Activated naive CD8-positive, alpha-beta T cell treated with anti-CD3 and anti-CD28 coated beads, Interleukin-2, amount 50 U/mL, for 24 hours (primary cell): ENCODE data around the gene PDGFC.
A peak's percentile ranks its signal among the peaks of the same experiment; 100 is the strongest.
"Not testable (repeated sequence)": the region's sequence is repeated elsewhere in the genome, so short reads cannot be mapped to it uniquely, and the experiment has no call there.

Source experiments
- ATAC-seq: fragments of 150-1000 bp; cut with Tn5 transposase; one replicate; pipeline ENCODE4 v1.10.0; 2021
- DNase-seq: peaks from one replicate; pipeline ENCODE4 v3.0.0; 2021
- H3K27ac Mint-ChIP-seq: one replicate; pipeline ENCODE4 v1.8.0; 2021; ENCODE audit warnings: mild to moderate bottlenecking, mixed read lengths
- H3K27me3 Mint-ChIP-seq: one replicate; pipeline ENCODE4 v1.8.0; 2021; ENCODE audit warnings: mixed read lengths
- H3K36me3 Mint-ChIP-seq: one replicate; pipeline ENCODE4 v1.8.0; 2021; ENCODE audit warnings: low read depth, mixed read lengths
- H3K4me1 Mint-ChIP-seq: one replicate; pipeline ENCODE4 v1.8.0; 2021; ENCODE audit warnings: mixed read lengths
- H3K4me3 Mint-ChIP-seq: one replicate; pipeline ENCODE4 v1.8.0; 2021; ENCODE audit warnings: mild to moderate bottlenecking, moderate library complexity, mixed read lengths
- H3K9me3 Mint-ChIP-seq: one replicate; pipeline ENCODE4 v1.8.0; 2021; ENCODE audit warnings: mixed read lengths

Gene PDGFC

DNA sequence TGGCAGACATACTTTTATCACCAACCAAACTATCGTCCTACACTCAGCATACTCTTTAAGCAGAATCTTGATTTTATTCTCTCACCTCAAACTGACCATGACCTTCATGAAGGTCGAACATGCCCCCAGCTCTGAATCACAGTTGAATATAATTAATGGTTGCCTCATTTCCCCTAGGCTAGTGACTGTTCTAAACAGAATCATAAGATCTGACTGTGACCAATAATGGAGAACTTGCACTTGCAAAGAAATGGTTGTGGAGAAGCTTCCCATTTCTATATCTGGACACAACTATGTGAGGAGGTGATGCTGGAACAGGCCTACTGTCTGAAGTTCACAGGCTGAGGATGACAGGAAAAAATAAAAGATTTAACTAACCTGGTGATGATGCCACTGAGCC is 85.1 kb downstream of the PDGFC start:
- H3K4me1 Mint-ChIP-seq: no peaks in the 10 kb centered on the region
- no peaks in the 10 kb centered on the region for H3K27me3 Mint-ChIP-seq
- H3K36me3 Mint-ChIP-seq: no peaks in the 10 kb centered on the region
- H3K4me3 Mint-ChIP-seq: no peak overlapping the region
- ATAC-seq (no peak), DNase-seq (no peak)
- no peak overlapping the region for H3K27ac Mint-ChIP-seq
- no peaks in the 10 kb centered on the region for H3K9me3 Mint-ChIP-seq

DNA sequence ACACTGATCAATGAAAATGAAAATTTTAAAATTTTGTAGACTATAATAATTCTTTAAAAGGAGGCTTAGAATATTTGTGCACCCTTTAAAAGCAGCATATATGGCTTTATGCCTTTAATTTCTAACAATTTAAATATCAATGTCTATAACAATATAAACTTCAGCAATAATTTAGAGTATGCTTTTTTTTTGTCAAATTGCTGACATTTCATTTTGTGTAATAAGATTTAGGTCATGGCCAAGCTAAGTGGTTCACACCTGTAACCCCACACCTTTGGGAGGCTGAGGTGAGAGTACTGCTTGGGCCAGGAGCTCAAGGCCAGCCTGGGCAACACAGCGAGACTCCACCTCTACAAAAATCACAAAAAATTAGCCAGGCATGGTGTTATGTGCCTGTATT is 86.2 kb downstream of the PDGFC start:
- no peak for ATAC-seq
- no peaks in the 10 kb centered on the region for H3K9me3 Mint-ChIP-seq

DNA sequence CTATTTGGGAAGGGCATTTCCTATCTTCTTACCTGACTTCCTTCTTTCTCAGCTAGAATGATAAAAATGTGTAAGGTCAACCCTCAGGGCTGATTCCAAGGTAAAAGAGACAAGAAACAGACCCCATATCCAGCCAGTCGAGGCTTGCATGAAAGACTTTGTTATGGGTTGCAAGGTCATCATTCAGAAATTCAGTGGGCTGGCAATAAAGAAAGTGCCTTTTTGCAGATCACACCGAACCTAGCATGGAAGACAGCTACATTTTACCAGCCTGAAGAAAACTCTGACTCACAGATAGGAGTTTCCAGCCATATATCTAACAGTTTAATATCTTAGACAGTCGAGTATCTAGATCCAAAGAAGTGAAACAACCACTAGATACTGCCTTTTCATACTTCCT is 87.4 kb downstream of the PDGFC start:
- Mint-ChIP-seq H3K4me1 (no peaks in the 10 kb centered on the region), H3K4me3 (no peak overlapping the region), H3K36me3 (no peaks in the 10 kb centered on the region), H3K9me3 (no peaks in the 10 kb centered on the region), H3K27me3 (no peaks in the 10 kb centered on the region), H3K27ac (no peak overlapping the region)
- DNase-seq: no peak
- no peak for ATAC-seq

More for the DNA sequence above, 86.2 kb downstream of the PDGFC start:
- Mint-ChIP-seq H3K36me3 (no peaks in the 10 kb centered on the region), H3K4me1 (no peaks in the 10 kb centered on the region), H3K27me3 (no peaks in the 10 kb centered on the region), H3K27ac (no peak overlapping the region), H3K4me3 (no peak overlapping the region)
- no peak for DNase-seq

DNA sequence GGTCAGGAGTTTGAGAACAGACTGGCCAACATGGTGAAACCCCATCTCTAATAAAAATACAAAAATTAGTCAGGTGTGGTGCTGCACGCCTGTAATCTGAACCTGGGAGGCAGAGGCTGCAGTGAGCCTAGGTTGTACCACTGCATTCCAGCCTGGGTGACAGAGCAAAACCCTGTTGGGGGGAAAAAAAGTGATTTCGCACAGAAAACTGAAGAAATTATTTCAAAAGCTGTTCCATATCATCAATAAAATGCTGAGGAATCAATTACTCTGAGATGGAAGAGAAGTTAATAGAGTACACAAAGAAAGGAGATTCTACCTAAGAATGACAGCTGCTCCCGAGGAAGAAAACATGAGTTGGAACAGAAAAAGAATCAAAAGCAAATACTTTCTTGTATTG is 95.9 kb downstream of the PDGFC start:
- Mint-ChIP-seq H3K36me3 (no peaks in the 10 kb centered on the region), H3K4me1 (no peaks in the 10 kb centered on the region), H3K27ac (no peak overlapping the region), H3K9me3 (peaks cover 4% of the 10 kb centered on the region), H3K27me3 (no peaks in the 10 kb centered on the region), H3K4me3 (no peak overlapping the region)
- DNase-seq (no peak), ATAC-seq (no peak)

DNA sequence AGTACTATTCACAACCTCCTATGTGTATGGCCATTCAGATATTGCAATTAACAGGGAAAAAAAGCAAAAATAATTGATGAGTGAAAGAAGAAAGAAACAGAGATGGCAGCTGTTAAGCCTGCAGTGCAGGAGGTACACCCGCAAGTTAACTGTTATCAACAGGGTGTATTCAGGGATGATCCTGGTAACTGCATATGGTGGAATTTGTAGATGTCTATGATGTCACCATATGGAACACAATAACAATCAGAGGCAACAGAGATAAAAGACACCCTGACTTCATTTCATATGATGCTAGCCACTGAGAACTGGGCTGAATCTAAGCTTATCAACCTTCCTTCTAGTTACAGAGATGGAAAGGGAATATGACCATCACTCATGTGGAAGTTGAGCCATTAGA is 96.5 kb downstream of the PDGFC start:
- no peak overlapping the region for H3K27ac Mint-ChIP-seq
- no peak for ATAC-seq
- no peaks in the 10 kb centered on the region for H3K36me3 Mint-ChIP-seq

DNA sequence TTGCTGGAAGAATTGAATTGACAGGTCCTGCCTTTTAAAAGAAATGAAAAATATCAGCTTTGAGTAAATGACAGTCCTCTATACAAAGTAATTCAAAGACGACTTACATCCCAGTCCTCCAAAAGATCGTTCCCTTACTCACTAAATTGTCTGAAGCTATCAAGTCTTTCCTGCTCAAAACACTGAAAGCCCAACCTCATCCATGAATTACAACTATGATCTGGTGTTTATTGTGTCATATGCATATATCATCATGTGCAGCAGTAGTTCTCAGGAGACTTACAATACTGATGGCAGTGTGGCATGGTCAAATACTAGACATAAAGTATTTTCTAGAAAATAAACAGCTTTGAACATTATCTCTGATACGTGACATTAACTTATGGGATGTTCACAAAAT is 97.8 kb downstream of the PDGFC start:
- ATAC-seq (no peak), DNase-seq (no peak)
- Mint-ChIP-seq H3K4me3 (no peak overlapping the region), H3K27ac (no peak overlapping the region), H3K27me3 (no peaks in the 10 kb centered on the region), H3K36me3 (no peaks in the 10 kb centered on the region), H3K9me3 (peaks cover 4% of the 10 kb centered on the region), H3K4me1 (no peaks in the 10 kb centered on the region)

More for the DNA sequence above, 96.5 kb downstream of the PDGFC start:
- peaks cover 4% of the 10 kb centered on the region for H3K9me3 Mint-ChIP-seq
- H3K4me3 Mint-ChIP-seq: no peak overlapping the region
- no peak for DNase-seq
- H3K27me3 Mint-ChIP-seq: no peaks in the 10 kb centered on the region
- H3K4me1 Mint-ChIP-seq: no peaks in the 10 kb centered on the region

DNA sequence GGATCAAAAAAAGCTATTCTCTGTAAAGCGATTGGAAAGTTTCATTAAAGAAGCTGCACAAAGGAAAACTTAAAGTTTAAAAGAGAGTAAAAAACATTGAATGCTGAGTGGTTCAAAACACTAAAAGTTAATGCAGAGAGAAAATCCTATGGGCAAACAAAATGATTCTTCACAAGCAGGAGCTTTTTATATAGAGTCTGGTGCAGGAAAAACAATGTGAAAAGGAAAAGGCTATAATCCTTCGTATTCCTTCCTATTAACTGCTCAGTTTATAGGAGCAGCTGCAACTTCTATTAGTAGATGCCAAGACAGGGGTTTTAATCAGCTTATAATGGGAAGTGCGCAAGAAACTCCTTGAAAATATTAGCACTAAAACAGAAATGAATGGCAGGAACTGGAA is 100.7 kb downstream of the PDGFC start:
- no peaks in the 10 kb centered on the region for H3K27me3 Mint-ChIP-seq
- ATAC-seq (no peak), DNase-seq (no peak)
- H3K4me3 Mint-ChIP-seq: no peak overlapping the region
- H3K27ac Mint-ChIP-seq: no peak overlapping the region
- H3K4me1 Mint-ChIP-seq: no peaks in the 10 kb centered on the region
- no peaks in the 10 kb centered on the region for H3K9me3 Mint-ChIP-seq
- H3K36me3 Mint-ChIP-seq: no peaks in the 10 kb centered on the region

DNA sequence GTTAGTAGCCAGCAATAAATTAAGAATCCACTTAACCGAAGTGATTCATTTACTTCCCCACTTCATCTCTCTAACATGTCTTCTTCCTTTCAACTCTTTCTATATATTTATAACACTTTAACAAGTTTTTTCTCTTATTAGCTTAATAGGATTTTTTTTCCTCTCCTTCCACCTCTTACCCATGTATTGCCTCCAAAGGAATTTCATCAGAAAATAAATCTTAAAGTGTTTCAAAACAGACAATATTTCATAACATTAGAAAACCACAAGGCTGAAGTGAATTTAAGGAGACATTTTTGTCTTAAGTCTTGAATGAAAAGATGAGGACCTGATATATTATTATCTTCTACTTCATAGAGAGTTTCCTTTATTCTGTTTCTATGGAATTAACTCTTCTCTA is 101.5 kb downstream of the PDGFC start:
- no peak overlapping the region for H3K4me3 Mint-ChIP-seq
- H3K9me3 Mint-ChIP-seq: no peaks in the 10 kb centered on the region
- H3K27me3 Mint-ChIP-seq: no peaks in the 10 kb centered on the region
- no peak overlapping the region for H3K27ac Mint-ChIP-seq
- ATAC-seq: no peak
- DNase-seq: no peak
- H3K4me1 Mint-ChIP-seq: no peaks in the 10 kb centered on the region
- H3K36me3 Mint-ChIP-seq: no peaks in the 10 kb centered on the region

DNA sequence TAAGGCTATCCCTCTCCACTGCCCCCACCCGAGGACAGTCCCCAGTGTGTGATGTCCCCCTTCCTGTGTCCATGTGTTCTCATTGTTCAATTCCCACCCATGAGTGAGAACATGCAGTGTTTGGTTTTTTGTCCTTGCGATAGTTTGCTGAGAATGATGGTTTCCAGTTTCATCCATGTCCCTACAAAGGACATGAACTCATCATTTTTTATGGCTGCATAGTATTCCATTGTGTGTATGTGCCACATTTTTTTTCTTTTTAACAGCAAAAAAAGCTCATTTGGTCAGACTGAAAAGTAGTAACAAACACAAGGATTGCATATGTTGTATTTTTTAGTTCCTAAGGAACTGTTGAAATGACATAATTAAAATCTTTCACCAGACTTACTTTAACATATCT is 105.5 kb downstream of the PDGFC start:
- not testable (repeated sequence) for ATAC-seq, H3K27ac Mint-ChIP-seq, H3K4me1 Mint-ChIP-seq, H3K4me3 Mint-ChIP-seq, H3K36me3 Mint-ChIP-seq, H3K27me3 Mint-ChIP-seq, H3K9me3 Mint-ChIP-seq, DNase-seq

DNA sequence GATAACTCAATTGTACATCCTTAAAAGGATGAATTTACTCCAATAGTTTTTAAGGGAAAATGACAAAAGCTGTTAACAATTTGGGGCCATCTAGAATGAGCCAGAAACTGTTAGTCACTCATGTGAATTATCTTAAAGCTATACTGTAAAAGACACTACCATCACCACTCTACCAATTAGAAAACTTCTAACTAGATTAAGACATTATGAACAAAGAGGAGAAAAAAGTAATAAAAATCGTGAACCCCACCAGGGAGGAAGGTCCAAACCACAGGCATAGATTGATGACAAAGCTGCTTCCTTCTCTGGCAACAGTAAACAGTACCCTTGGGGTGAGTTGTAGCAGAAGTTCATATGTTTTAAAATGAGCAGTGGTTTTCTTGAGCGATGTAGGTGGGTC is 106.1 kb downstream of the PDGFC start:
- Mint-ChIP-seq H3K4me3 (no peak overlapping the region), H3K36me3 (no peaks in the 10 kb centered on the region), H3K27me3 (no peaks in the 10 kb centered on the region), H3K27ac (no peak overlapping the region), H3K9me3 (no peaks in the 10 kb centered on the region), H3K4me1 (no peaks in the 10 kb centered on the region)
- ATAC-seq: no peak
- no peak for DNase-seq

DNA sequence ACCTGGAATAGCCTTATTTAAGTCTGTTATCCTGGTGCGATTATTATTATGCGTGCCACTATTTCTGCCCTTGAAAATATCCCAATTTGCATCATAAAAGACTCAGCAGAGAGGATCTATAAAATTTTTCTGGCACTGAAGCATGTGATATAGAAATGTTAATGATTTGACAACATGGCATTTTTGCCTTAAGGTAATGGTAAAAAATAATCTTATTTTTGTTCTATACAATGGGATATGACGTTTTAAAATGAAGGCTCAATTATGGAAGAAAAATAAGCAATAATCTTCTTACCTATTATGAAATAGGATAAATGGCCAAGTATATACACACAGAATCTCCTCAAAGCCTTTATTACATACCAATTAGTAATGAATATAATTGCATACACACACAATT is 113.5 kb downstream of the PDGFC start:
- no peak overlapping the region for H3K4me3 Mint-ChIP-seq
- H3K27me3 Mint-ChIP-seq: no peaks in the 10 kb centered on the region
- no peaks in the 10 kb centered on the region for H3K36me3 Mint-ChIP-seq
- ATAC-seq (no peak), DNase-seq (no peak)
- H3K9me3 Mint-ChIP-seq: peaks cover 3% of the 10 kb centered on the region
- no peaks in the 10 kb centered on the region for H3K4me1 Mint-ChIP-seq
- H3K27ac Mint-ChIP-seq: no peak overlapping the region

DNA sequence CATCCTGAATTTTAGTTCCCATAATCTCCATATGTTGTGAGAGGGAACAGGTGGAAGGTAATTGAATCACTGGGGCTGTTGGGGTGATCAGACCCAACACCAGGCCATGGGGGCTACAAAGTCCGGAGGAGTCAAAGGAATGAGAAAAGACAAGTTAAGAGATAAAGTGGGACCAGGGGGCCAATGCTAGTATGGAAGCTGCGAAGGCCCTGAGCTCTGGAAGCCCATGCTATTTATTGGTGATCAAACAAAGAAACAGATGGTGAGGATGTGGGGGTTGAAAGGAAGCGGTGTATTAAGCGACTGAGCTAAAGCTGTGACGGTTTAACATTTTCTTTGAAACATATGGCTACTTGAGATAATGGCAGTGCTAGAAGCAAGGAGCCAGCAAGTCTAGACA is 132.8 kb downstream of the PDGFC start:
- ATAC-seq: no peak
- Mint-ChIP-seq H3K27ac (no peak overlapping the region), H3K27me3 (no peaks in the 10 kb centered on the region), H3K4me1 (no peaks in the 10 kb centered on the region), H3K36me3 (no peaks in the 10 kb centered on the region), H3K4me3 (no peak overlapping the region), H3K9me3 (peaks cover 19% of the 10 kb centered on the region)
- DNase-seq: no peak

DNA sequence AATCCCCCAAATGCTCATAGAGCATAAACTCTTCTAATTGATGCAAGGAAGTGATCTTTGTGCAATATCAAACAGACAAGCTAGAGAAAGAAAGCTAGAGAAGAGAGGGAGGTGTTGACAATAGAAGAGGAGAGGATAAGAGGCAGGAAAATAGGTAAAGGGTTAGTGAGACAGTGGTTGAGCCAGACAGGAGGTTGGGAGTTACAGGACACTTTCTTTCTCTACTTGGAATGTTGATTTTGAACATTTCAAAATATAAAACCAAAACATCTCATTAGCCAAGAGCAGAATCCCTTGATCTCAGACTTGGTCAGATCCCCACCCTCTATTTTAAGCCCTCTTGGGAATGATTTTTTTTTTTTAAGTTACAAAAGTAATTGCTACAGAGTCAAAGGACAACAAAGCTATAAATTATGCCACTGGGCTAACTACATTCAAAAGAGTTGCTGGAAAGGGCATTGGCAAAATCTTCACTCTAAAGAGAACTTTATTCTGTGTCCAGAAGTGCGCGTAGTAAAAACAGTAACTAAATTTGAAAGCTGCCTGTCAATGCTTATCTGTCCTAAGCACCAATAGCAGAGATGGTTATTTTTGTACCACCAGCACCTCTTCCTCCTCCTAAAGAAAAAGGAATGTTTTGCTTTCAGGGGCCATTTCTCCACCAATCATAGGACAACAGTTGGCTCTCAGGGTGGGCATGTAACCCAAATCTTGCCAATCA is 133.8 kb downstream of the PDGFC start:
- no peaks in the 10 kb centered on the region for H3K4me1 Mint-ChIP-seq
- H3K27ac Mint-ChIP-seq: no peak overlapping the region
- no peaks in the 10 kb centered on the region for H3K27me3 Mint-ChIP-seq
- no peak for ATAC-seq
- H3K36me3 Mint-ChIP-seq: no peaks in the 10 kb centered on the region
- peaks cover 19% of the 10 kb centered on the region for H3K9me3 Mint-ChIP-seq
- DNase-seq: no peak
- no peak overlapping the region for H3K4me3 Mint-ChIP-seq

DNA sequence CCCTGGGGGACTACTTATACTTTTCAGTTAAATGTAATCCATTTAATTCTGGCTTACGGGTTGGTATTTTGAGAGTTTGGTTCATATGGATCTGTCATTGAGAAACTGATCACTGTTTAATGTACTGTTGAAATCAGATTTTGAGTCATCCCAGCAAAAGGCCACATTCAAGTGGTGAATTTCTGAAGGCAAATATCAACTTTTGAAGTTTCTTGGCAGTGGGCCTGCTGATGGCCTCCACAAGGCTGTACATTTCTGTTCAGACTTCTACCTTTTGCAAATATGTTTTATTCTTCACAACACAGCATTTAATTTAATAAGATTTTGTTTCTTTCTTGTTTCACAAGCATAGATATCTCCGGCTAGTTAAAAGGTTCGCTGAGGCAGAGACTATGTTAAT is 138.7 kb downstream of the PDGFC start:
- ATAC-seq (no peak), DNase-seq (no peak)
- no peaks in the 10 kb centered on the region for H3K27me3 Mint-ChIP-seq
- H3K36me3 Mint-ChIP-seq: no peaks in the 10 kb centered on the region
- no peaks in the 10 kb centered on the region for H3K4me1 Mint-ChIP-seq
- peaks cover 8% of the 10 kb centered on the region for H3K9me3 Mint-ChIP-seq
- H3K4me3 Mint-ChIP-seq: no peak overlapping the region
- H3K27ac Mint-ChIP-seq: no peak overlapping the region

DNA sequence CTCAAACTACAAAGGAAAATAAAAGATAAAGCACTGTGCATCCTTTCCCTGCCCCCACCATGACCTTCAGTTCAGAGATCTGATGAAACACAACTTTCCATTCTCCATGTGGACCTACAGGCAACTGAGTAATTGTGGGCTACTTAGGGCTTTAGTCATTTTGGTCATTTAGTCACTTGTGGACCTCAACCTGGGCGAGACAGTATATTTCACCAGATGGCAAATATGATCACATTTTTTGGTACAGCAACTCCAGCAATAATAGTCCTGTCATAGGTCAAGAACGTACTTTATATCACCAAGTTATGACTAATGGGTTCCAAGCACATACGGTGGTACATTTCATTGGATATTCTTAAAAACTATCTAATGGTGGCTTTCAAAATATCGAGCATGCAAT is 141.2 kb downstream of the PDGFC start:
- no peaks in the 10 kb centered on the region for H3K4me1 Mint-ChIP-seq
- no peak overlapping the region for H3K27ac Mint-ChIP-seq
- no peak overlapping the region for H3K4me3 Mint-ChIP-seq
- no peaks in the 10 kb centered on the region for H3K36me3 Mint-ChIP-seq
- peaks cover 3% of the 10 kb centered on the region for H3K9me3 Mint-ChIP-seq
- H3K27me3 Mint-ChIP-seq: no peaks in the 10 kb centered on the region
- ATAC-seq: peak; percentile 20
- DNase-seq: no peak
